ENCODE measurements around the gene SMIM17. TPM values are rescaled to one million over a fixed set of nuclear protein-coding genes. Genes with fewer than 3 reads are reported as not detected.
A peak's percentile ranks its signal among the peaks of the same experiment; 100 is the strongest.

The SMIM17 gene
- total and polyA plus RNA-seq, 2 experiments from 2014 or later: 0.63 TPM; not detected in 1

DNA sequence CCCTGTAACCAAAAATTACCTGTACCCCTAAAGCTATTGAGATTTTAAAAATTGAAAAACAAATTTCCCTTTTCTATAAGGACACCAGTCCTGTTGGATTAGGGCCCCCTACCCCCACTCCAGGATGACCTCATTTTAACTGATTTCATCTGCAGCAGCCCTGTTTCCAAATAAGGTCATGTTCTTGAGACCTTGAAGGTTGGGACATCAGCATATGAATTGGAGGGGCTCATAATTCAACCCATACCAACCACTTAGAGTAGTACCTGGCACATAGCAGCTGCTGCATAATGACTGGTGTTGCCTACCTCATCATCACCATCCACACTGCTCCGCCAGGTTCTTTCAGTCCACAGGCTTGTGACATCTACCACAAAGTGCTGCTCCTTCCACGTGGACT is 30.2 kb upstream of the SMIM17 start:
- no peak overlapping the region for H3K27ac Mint-ChIP-seq
- H3K4me1 ChIP-seq (ENCODE audit: insufficient read depth): no peaks in the 10 kb centered on the region
- no peaks in the 10 kb centered on the region for H3F3A ChIP-seq (replicated peaks; ENCODE audit: low read depth)
- H2AFZ ChIP-seq: no peak overlapping the region
- peaks cover 29% of the 10 kb centered on the region for H3K79me2 ChIP-seq (replicated peaks; ENCODE audit: insufficient read depth)
- H3K4me1 Mint-ChIP-seq: no peaks in the 10 kb centered on the region; the same call in 2 of the 3 replicates
- TF ChIP-seq NANOG (IDR thresholded peaks at IDR 0.05; ENCODE audit: borderline replicate concordance) (no peak), ZNF331 (CRISPR knock-in tag; IDR thresholded peaks at IDR 0.05; ENCODE audit: low read depth) (no peak), POLR2AphosphoS5 (IDR thresholded peaks at IDR 0.05; ENCODE audit: low read depth) (no peak), STAT1 (IDR thresholded peaks at IDR 0.05; ENCODE audit: unreplicated experiment) (no peak), CREB1 (CRISPR knock-in tag; IDR thresholded peaks at IDR 0.05; ENCODE audit: low read depth) (no peak), ZNF114 (CRISPR knock-in tag; IDR thresholded peaks at IDR 0.05) (no peak), EZH2 (IDR thresholded peaks at IDR 0.05; ENCODE audit: low read depth, unreplicated experiment) (no peak)
- TF ChIP-seq, protein P1, sequence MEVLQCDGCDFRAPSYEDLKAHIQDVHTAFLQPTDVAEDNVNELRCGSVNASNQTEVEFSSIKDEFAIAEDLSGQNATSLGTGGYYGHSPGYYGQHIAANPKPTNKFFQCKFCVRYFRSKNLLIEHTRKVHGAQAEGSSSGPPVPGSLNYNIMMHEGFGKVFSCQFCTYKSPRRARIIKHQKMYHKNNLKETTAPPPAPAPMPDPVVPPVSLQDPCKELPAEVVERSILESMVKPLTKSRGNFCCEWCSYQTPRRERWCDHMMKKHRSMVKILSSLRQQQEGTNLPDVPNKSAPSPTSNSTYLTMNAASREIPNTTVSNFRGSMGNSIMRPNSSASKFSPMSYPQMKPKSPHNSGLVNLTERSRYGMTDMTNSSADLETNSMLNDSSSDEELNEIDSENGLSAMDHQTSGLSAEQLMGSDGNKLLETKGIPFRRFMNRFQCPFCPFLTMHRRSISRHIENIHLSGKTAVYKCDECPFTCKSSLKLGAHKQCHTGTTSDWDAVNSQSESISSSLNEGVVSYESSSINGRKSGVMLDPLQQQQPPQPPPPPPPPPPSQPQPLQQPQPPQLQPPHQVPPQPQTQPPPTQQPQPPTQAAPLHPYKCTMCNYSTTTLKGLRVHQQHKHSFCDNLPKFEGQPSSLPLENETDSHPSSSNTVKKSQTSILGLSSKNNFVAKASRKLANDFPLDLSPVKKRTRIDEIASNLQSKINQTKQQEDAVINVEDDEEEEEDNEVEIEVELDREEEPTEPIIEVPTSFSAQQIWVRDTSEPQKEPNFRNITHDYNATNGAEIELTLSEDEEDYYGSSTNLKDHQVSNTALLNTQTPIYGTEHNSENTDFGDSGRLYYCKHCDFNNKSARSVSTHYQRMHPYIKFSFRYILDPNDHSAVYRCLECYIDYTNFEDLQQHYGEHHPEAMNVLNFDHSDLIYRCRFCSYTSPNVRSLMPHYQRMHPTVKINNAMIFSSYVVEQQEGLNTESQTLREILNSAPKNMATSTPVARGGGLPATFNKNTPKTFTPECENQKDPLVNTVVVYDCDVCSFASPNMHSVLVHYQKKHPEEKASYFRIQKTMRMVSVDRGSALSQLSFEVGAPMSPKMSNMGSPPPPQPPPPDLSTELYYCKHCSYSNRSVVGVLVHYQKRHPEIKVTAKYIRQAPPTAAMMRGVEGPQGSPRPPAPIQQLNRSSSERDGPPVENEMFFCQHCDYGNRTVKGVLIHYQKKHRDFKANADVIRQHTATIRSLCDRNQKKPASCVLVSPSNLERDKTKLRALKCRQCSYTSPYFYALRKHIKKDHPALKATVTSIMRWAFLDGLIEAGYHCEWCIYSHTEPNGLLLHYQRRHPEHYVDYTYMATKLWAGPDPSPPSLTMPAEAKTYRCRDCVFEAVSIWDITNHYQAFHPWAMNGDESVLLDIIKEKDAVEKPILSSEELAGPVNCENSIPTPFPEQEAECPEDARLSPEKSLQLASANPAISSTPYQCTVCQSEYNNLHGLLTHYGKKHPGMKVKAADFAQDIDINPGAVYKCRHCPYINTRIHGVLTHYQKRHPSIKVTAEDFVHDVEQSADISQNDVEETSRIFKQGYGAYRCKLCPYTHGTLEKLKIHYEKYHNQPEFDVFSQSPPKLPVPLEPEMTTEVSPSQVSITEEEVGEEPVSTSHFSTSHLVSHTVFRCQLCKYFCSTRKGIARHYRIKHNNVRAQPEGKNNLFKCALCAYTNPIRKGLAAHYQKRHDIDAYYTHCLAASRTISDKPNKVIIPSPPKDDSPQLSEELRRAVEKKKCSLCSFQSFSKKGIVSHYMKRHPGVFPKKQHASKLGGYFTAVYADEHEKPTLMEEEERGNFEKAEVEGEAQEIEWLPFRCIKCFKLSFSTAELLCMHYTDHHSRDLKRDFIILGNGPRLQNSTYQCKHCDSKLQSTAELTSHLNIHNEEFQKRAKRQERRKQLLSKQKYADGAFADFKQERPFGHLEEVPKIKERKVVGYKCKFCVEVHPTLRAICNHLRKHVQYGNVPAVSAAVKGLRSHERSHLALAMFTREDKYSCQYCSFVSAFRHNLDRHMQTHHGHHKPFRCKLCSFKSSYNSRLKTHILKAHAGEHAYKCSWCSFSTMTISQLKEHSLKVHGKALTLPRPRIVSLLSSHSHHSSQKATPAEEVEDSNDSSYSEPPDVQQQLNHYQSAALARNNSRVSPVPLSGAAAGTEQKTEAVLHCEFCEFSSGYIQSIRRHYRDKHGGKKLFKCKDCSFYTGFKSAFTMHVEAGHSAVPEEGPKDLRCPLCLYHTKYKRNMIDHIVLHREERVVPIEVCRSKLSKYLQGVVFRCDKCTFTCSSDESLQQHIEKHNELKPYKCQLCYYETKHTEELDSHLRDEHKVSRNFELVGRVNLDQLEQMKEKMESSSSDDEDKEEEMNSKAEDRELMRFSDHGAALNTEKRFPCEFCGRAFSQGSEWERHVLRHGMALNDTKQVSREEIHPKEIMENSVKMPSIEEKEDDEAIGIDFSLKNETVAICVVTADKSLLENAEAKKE (CRISPR knock-in tag; IDR thresholded peaks at IDR 0.05): no peak
- TF ChIP-seq, protein P2, sequence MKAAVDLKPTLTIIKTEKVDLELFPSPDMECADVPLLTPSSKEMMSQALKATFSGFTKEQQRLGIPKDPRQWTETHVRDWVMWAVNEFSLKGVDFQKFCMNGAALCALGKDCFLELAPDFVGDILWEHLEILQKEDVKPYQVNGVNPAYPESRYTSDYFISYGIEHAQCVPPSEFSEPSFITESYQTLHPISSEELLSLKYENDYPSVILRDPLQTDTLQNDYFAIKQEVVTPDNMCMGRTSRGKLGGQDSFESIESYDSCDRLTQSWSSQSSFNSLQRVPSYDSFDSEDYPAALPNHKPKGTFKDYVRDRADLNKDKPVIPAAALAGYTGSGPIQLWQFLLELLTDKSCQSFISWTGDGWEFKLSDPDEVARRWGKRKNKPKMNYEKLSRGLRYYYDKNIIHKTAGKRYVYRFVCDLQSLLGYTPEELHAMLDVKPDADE (IDR thresholded peaks at IDR 0.05): no peak
- TF ChIP-seq, protein P3, sequence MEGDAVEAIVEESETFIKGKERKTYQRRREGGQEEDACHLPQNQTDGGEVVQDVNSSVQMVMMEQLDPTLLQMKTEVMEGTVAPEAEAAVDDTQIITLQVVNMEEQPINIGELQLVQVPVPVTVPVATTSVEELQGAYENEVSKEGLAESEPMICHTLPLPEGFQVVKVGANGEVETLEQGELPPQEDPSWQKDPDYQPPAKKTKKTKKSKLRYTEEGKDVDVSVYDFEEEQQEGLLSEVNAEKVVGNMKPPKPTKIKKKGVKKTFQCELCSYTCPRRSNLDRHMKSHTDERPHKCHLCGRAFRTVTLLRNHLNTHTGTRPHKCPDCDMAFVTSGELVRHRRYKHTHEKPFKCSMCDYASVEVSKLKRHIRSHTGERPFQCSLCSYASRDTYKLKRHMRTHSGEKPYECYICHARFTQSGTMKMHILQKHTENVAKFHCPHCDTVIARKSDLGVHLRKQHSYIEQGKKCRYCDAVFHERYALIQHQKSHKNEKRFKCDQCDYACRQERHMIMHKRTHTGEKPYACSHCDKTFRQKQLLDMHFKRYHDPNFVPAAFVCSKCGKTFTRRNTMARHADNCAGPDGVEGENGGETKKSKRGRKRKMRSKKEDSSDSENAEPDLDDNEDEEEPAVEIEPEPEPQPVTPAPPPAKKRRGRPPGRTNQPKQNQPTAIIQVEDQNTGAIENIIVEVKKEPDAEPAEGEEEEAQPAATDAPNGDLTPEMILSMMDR (conservative IDR thresholded peaks at IDR 0.05; ENCODE audit: low read depth in 2 of 2): no peak
- TF ChIP-seq, protein P4, sequence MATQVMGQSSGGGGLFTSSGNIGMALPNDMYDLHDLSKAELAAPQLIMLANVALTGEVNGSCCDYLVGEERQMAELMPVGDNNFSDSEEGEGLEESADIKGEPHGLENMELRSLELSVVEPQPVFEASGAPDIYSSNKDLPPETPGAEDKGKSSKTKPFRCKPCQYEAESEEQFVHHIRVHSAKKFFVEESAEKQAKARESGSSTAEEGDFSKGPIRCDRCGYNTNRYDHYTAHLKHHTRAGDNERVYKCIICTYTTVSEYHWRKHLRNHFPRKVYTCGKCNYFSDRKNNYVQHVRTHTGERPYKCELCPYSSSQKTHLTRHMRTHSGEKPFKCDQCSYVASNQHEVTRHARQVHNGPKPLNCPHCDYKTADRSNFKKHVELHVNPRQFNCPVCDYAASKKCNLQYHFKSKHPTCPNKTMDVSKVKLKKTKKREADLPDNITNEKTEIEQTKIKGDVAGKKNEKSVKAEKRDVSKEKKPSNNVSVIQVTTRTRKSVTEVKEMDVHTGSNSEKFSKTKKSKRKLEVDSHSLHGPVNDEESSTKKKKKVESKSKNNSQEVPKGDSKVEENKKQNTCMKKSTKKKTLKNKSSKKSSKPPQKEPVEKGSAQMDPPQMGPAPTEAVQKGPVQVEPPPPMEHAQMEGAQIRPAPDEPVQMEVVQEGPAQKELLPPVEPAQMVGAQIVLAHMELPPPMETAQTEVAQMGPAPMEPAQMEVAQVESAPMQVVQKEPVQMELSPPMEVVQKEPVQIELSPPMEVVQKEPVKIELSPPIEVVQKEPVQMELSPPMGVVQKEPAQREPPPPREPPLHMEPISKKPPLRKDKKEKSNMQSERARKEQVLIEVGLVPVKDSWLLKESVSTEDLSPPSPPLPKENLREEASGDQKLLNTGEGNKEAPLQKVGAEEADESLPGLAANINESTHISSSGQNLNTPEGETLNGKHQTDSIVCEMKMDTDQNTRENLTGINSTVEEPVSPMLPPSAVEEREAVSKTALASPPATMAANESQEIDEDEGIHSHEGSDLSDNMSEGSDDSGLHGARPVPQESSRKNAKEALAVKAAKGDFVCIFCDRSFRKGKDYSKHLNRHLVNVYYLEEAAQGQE (IDR thresholded peaks at IDR 0.05; ENCODE audit: unreplicated experiment): no peak
- H4K20me1 ChIP-seq (replicated peaks; ENCODE audit: insufficient read depth): no peaks in the 10 kb centered on the region; the same call in 1 of the 2 replicates
- DNase-seq (ENCODE audit: low spot score): peak; percentile 8
- no peaks in the 10 kb centered on the region for H3K27me3 ChIP-seq (ENCODE audit: insufficient read depth)
- H3K27me3 Mint-ChIP-seq (ENCODE audit: insufficient read depth, low read depth, poor library complexity): peaks cover 4% of the 10 kb centered on the region
- H3K4me2 ChIP-seq: no peak overlapping the region
- no peak overlapping the region for H3K4me3 Mint-ChIP-seq
- H3K36me3 ChIP-seq (ENCODE audit: insufficient read depth): no peaks in the 10 kb centered on the region
- H3K9me2 ChIP-seq (ENCODE audit: insufficient read depth): no peaks in the 10 kb centered on the region
- peaks cover 94% of the 10 kb centered on the region for H3K9me3 Mint-ChIP-seq
- H3K4me3 ChIP-seq: no peak overlapping the region
- ATAC-seq: peak; percentile 28; the same call in 2 of the 3 replicates
- peaks cover 89% of the 10 kb centered on the region for H3K36me3 Mint-ChIP-seq (ENCODE audit: low read depth)
- H3K27ac ChIP-seq (ENCODE audit: low read depth): no peak overlapping the region

Measured in GM23338 (cell line).